HEK293 (cell line): ENCODE data around the gene EFCAB8.

Experiments used
- CTCF ChIP-seq: fragments of 450-650 bp; formaldehyde crosslinking; IDR thresholded peaks from 2 replicates; pipeline ENCODE4 v1.5.1; 2016; ENCODE audit warnings: missing biosample characterization, missing genetic modification characterization
- GLIS1 ChIP-seq: fragments of 450-650 bp; formaldehyde crosslinking; IDR thresholded peaks from 2 replicates; pipeline ENCODE4 v1.5.1; 2016; ENCODE audit warnings: missing biosample characterization, missing genetic modification characterization
- HIC1 ChIP-seq: fragments of 450-650 bp; formaldehyde crosslinking; IDR thresholded peaks from 2 replicates; pipeline ENCODE4 v1.5.1; 2016; ENCODE audit warnings: missing biosample characterization, missing genetic modification characterization
- MYNN ChIP-seq: fragments of 450-650 bp; formaldehyde crosslinking; IDR thresholded peaks from 2 replicates; pipeline ENCODE4 v1.5.1; 2016; ENCODE audit warnings: missing biosample characterization, missing genetic modification characterization, borderline replicate concordance
- YY1 ChIP-seq: fragments of 450-650 bp; formaldehyde crosslinking; IDR thresholded peaks from 2 replicates; pipeline ENCODE4 v1.5.1; 2018; ENCODE audit warnings: missing biosample characterization, missing genetic modification characterization
- ZFHX2 ChIP-seq: fragments of 450-650 bp; formaldehyde crosslinking; conservative IDR thresholded peaks from 2 replicates; pipeline ENCODE4 v1.5.1; 2016; ENCODE audit warnings: missing biosample characterization, missing genetic modification characterization
- ZNF121 ChIP-seq: fragments of 450-650 bp; formaldehyde crosslinking; IDR thresholded peaks from 2 replicates; pipeline ENCODE4 v1.5.1; 2016; ENCODE audit warnings: missing biosample characterization, missing genetic modification characterization
- ZNF274 ChIP-seq, 2 experiments: fragments of 200-500 bp in 1 of 2; fragments of 450-650 bp in 1 of 2; sonication (Bioruptor generic) in 1 of 2; formaldehyde crosslinking in 1 of 2; IDR thresholded peaks; 2 replicates each; pipeline versions ENCODE4 v1.5.1 to v1.6.1; 2014 to 2016; ENCODE audit warnings: borderline replicate concordance in 1 of 2, inconsistent platforms in 1 of 2, low read length in 1 of 2, missing biosample characterization in 1 of 2, missing genetic modification characterization in 1 of 2
- ZNF324 ChIP-seq: fragments of 450-650 bp; formaldehyde crosslinking; IDR thresholded peaks from 2 replicates; pipeline ENCODE4 v1.5.1; 2016; ENCODE audit warnings: missing biosample characterization, missing genetic modification characterization
- TF ChIP-seq, protein P1 (sequence below): fragments of 450-650 bp; IDR thresholded peaks from 2 replicates; pipeline ENCODE4 v1.5.1; 2018; ENCODE audit warnings: missing biosample characterization, mild to moderate bottlenecking, missing genetic modification characterization

GRCh38 chr20:32941155-32941885 is 82.6 kb downstream of the EFCAB8 start:
- TF ChIP-seq CTCF (tag by site-specific recombination) = no peak
- TF ChIP-seq MYNN (tag by site-specific recombination) = no peak
- no peak for TF ChIP-seq YY1
- TF ChIP-seq, protein P1, sequence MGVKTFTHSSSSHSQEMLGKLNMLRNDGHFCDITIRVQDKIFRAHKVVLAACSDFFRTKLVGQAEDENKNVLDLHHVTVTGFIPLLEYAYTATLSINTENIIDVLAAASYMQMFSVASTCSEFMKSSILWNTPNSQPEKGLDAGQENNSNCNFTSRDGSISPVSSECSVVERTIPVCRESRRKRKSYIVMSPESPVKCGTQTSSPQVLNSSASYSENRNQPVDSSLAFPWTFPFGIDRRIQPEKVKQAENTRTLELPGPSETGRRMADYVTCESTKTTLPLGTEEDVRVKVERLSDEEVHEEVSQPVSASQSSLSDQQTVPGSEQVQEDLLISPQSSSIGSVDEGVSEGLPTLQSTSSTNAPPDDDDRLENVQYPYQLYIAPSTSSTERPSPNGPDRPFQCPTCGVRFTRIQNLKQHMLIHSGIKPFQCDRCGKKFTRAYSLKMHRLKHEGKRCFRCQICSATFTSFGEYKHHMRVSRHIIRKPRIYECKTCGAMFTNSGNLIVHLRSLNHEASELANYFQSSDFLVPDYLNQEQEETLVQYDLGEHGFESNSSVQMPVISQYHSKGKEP (tag by site-specific recombination) = no peak
- no peak for TF ChIP-seq HIC1 (tag by site-specific recombination)
- TF ChIP-seq GLIS1 (tag by site-specific recombination) = no peak
- no peak for TF ChIP-seq ZFHX2
- TF ChIP-seq ZNF121 = no peak
- no peak for TF ChIP-seq ZNF324
- no peak for TF ChIP-seq ZNF274 (IDR thresholded peaks at IDR 0.05; ENCODE audit: low read length)
- no peak for TF ChIP-seq ZNF274 (tag by site-specific recombination; IDR thresholded peaks at IDR 0.05; ENCODE audit: borderline replicate concordance)
